ENCODE measurements around the gene LECT2. TPM values are rescaled to one million over a fixed set of nuclear protein-coding genes. Genes with fewer than 3 reads are reported as not detected.

LECT2 gene
- total RNA-seq, 1 experiment from 2014 or later: not detected

- Histone ChIP-seq H3K36me3 (ENCODE audit: control insufficient read depth in 1 of 2, insufficient read depth in 2 of 2, low read length in 2 of 2) (no peaks in the 10 kb centered on the region), H4K20me1 (ENCODE audit: insufficient read depth) (no peaks in the 10 kb centered on the region), H3K9ac (ENCODE audit: low read length) (no peak overlapping the region), H3K4me2 (ENCODE audit: low read length) (no peak overlapping the region), H3K9me3 (ENCODE audit: control insufficient read depth in 1 of 2, insufficient read depth in 1 of 2, low read depth in 1 of 2, low read length in 2 of 2) (no peaks in the 10 kb centered on the region), H3K4me3 (replicated peaks in 1 of 2; ENCODE audit: low read depth in 1 of 2, low read length in 2 of 2) (no peak overlapping the region), H3K27me3 (ENCODE audit: insufficient read depth, low read length) (peaks cover 30% of the 10 kb centered on the region; the same call in 1 of the 2 replicates), H3K27ac (ENCODE audit: low read depth, low read length) (no peak overlapping the region), H3K9me2 (ENCODE audit: insufficient read depth) (no peaks in the 10 kb centered on the region), H3K79me2 (ENCODE audit: insufficient read depth, low read length) (no peaks in the 10 kb centered on the region), H3K4me1 (ENCODE audit: control insufficient read depth in 1 of 2, insufficient read depth in 2 of 2, low read length in 2 of 2) (no peaks in the 10 kb centered on the region), H2AFZ (ENCODE audit: low read depth, low read length, poor library complexity, severe bottlenecking) (no peak overlapping the region)
- ChIA-PET RAD21 (ENCODE audit: low non-redundant PET in 1 of 2, low total read pairs in 2 of 2, uncharacterized antibody in 2 of 2, unreplicated experiment in 2 of 2) (no interaction called here), POLR2A (no interaction called here), CTCF (interaction anchor here (1.8 kb wide), 1 partner anchor 8 kb away, joined by 11 read pairs; no protein-coding TSS in a partner anchor)
- intact Hi-C loops (cut with micrococcal nuclease): no loop called here
- TF ChIP-seq SIN3A (IDR thresholded peaks at IDR 0.05; ENCODE audit: low read depth) (no peak), RAD21 (IDR thresholded peaks at IDR 0.05; ENCODE audit: low read depth) (no peak), SRF (IDR thresholded peaks at IDR 0.05; ENCODE audit: low read depth) (no peak), EGR1 (IDR thresholded peaks at IDR 0.05; ENCODE audit: low read depth) (no peak), POLR2AphosphoS5 (IDR thresholded peaks at IDR 0.05; ENCODE audit: low read depth, low read length) (no peak), JUND (IDR thresholded peaks at IDR 0.05) (no peak), ZNF274 (IDR thresholded peaks at IDR 0.05; ENCODE audit: low read depth, low read length) (no peak), FOSL1 (IDR thresholded peaks at IDR 0.05; ENCODE audit: low read depth) (no peak), POLR2A (IDR thresholded peaks at IDR 0.05; ENCODE audit: borderline replicate concordance, extremely low read depth, insufficient read depth, insufficient read length) (no peak), ATF3 (IDR thresholded peaks at IDR 0.05) (no peak), CEBPB (IDR thresholded peaks at IDR 0.05; ENCODE audit: low read depth) (no peak), CBX3 (IDR thresholded peaks at IDR 0.05; ENCODE audit: low read depth) (no peak)
- TF ChIP-seq, protein P1, sequence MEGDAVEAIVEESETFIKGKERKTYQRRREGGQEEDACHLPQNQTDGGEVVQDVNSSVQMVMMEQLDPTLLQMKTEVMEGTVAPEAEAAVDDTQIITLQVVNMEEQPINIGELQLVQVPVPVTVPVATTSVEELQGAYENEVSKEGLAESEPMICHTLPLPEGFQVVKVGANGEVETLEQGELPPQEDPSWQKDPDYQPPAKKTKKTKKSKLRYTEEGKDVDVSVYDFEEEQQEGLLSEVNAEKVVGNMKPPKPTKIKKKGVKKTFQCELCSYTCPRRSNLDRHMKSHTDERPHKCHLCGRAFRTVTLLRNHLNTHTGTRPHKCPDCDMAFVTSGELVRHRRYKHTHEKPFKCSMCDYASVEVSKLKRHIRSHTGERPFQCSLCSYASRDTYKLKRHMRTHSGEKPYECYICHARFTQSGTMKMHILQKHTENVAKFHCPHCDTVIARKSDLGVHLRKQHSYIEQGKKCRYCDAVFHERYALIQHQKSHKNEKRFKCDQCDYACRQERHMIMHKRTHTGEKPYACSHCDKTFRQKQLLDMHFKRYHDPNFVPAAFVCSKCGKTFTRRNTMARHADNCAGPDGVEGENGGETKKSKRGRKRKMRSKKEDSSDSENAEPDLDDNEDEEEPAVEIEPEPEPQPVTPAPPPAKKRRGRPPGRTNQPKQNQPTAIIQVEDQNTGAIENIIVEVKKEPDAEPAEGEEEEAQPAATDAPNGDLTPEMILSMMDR (IDR thresholded peaks at IDR 0.05 in 2 of 3, conservative IDR thresholded peaks at IDR 0.05 in 1 of 3; ENCODE audit: borderline replicate concordance in 1 of 3, insufficient read depth in 1 of 3, low read depth in 2 of 3, low read length in 2 of 3): no peak
- TF ChIP-seq, protein P2, sequence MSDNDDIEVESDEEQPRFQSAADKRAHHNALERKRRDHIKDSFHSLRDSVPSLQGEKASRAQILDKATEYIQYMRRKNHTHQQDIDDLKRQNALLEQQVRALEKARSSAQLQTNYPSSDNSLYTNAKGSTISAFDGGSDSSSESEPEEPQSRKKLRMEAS (IDR thresholded peaks at IDR 0.05): no peak
- no peak for ATAC-seq
- no TSS peak for BruUV-seq (replicated peaks)
- no peak for DNase-seq (ENCODE audit: low read depth, low spot score)
Observed at GRCh38 chr5:135985951-135986350, 31.2 kb upstream of the LECT2 start.

Data from HCT116 (cell line).